Vagina (tissue), 2 donors: ENCODE results near the gene CCZ1. TPM values are rescaled to one million over a fixed set of nuclear protein-coding genes. Genes with fewer than 3 reads are reported as not detected.
"Not testable (repeated sequence)": the region's sequence is repeated elsewhere in the genome, so short reads cannot be mapped to it uniquely, and the experiment has no call there.

Source experiments
- DNase-seq, 2 donors: peaks; one replicate each; pipeline ENCODE4 v3.0.0-alpha.2; 2017; ENCODE audit errors: extremely low spot score in 2 of 2
- H3K27ac ChIP-seq: fragments of 200-600 bp; sonication (generic); one replicate; pipeline ENCODE4 v1.5.1; 2019
- H3K27me3 ChIP-seq: fragments of 200-600 bp; sonication (generic); one replicate; pipeline ENCODE4 v1.5.1; 2019
- H3K36me3 ChIP-seq, 2 donors: fragments of 200-600 bp; sonication (generic); one replicate each; pipeline ENCODE4 v1.5.1; 2017 to 2019
- H3K4me1 ChIP-seq: fragments of 200-600 bp; sonication (generic); one replicate; pipeline ENCODE4 v1.5.1; 2019
- H3K4me3 ChIP-seq, 2 donors: fragments of 200-600 bp; sonication (generic); 1 replicate in 1 of 2; 2 replicates in 1 of 2; pipeline ENCODE4 v1.5.1; 2016 to 2019
- H3K9me3 ChIP-seq: fragments of 200-600 bp; sonication (generic); one replicate; pipeline ENCODE4 v1.5.1; 2019
- POLR2A ChIP-seq, 2 donors: fragments of 450-650 bp; IDR thresholded peaks; one replicate each; pipeline ENCODE4 v1.6.1; 2017; ENCODE audit warnings: antibody characterized with exemption in 2 of 2, mild to moderate bottlenecking in 2 of 2, moderate library complexity in 2 of 2
- POLR2AphosphoS5 ChIP-seq, 2 donors: sonication (generic); formaldehyde crosslinking; IDR thresholded peaks; one replicate each; pipeline ENCODE4 v1.9.0; 2017; ENCODE audit warnings: antibody characterized with exemption in 2 of 2, mild to moderate bottlenecking in 2 of 2, low read depth in 1 of 2; ENCODE audit not compliant: insufficient read depth in 1 of 2
- intact Hi-C: fragments of 100-400 bp; cut with DNase I; formaldehyde crosslinking; loops from one replicate; pipeline ENCODE4 v1.15.1; 2023
- total RNA-seq: library from RNA; depleted of rRNA; stranded (reverse); fragments of >200 nt; gene quantifications from one replicate; pipeline ENCODE4 v1.2.3, GENCODE V29; 2016
- TF ChIP-seq, protein P1 (sequence below), 3 experiments: fragments of 450-650 bp in 2 of 3; fragments of 200-600 bp in 1 of 3; sonication (generic) in 1 of 3; IDR thresholded peaks; one replicate each; pipeline ENCODE4 v1.5.1; 2017 to 2019; ENCODE audit warnings: antibody characterized with exemption in 3 of 3, mild to moderate bottlenecking in 2 of 3, moderate library complexity in 2 of 3

CCZ1 gene
- total RNA-seq, 1 donor from 2014 or later = 39.3 TPM

GRCh38 chr7:5867060-5867459 is 31.5 kb upstream of the CCZ1 start:
- no peaks in the 10 kb centered on the region for H3K27me3 ChIP-seq
- no peaks in the 10 kb centered on the region for H3K4me1 ChIP-seq
- no peaks in the 10 kb centered on the region for H3K9me3 ChIP-seq
- no peak overlapping the region for H3K4me3 ChIP-seq
- intact Hi-C loops = no loop called here
- TF ChIP-seq POLR2A (IDR thresholded peaks at IDR 0.05) (no peak), POLR2AphosphoS5 (IDR thresholded peaks at IDR 0.05; ENCODE audit: insufficient read depth in 1 of 2, low read depth in 1 of 2) (no peak)
- TF ChIP-seq, protein P1, sequence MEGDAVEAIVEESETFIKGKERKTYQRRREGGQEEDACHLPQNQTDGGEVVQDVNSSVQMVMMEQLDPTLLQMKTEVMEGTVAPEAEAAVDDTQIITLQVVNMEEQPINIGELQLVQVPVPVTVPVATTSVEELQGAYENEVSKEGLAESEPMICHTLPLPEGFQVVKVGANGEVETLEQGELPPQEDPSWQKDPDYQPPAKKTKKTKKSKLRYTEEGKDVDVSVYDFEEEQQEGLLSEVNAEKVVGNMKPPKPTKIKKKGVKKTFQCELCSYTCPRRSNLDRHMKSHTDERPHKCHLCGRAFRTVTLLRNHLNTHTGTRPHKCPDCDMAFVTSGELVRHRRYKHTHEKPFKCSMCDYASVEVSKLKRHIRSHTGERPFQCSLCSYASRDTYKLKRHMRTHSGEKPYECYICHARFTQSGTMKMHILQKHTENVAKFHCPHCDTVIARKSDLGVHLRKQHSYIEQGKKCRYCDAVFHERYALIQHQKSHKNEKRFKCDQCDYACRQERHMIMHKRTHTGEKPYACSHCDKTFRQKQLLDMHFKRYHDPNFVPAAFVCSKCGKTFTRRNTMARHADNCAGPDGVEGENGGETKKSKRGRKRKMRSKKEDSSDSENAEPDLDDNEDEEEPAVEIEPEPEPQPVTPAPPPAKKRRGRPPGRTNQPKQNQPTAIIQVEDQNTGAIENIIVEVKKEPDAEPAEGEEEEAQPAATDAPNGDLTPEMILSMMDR (IDR thresholded peaks at IDR 0.05) = no peak
- H3K27ac ChIP-seq = no peak overlapping the region
- H3K36me3 ChIP-seq = no peaks in the 10 kb centered on the region
- no peak for DNase-seq

DNA sequence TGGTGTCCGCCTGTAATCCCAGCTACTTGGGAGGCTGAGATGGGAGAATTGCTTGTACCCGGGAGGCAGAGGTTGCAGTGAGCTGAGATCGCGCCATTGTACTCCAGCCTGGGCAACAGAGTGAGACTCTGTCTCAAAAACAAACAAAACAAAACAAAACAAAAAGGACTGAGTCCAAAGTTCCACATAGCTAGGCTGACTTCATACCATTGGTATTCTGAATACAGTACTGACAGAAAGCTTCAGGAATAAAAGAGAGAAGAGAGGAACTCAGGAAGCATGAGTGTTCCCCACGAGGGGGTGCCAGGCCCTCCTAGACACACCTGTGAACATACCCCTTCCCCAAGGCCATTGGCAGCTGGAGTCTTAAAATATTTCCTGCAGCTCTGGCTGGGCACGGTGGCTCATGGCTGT is 29.6 kb upstream of the CCZ1 start:
- H3K27ac ChIP-seq, H3K27me3 ChIP-seq, H3K36me3 ChIP-seq, H3K4me1 ChIP-seq, intact Hi-C loops, DNase-seq, H3K9me3 ChIP-seq, H3K4me3 ChIP-seq: not testable (repeated sequence)

- intact Hi-C loops = no loop called here
Observed at GRCh38 chr7:5869691-5870090, 28.8 kb upstream of the CCZ1 start.

DNA sequence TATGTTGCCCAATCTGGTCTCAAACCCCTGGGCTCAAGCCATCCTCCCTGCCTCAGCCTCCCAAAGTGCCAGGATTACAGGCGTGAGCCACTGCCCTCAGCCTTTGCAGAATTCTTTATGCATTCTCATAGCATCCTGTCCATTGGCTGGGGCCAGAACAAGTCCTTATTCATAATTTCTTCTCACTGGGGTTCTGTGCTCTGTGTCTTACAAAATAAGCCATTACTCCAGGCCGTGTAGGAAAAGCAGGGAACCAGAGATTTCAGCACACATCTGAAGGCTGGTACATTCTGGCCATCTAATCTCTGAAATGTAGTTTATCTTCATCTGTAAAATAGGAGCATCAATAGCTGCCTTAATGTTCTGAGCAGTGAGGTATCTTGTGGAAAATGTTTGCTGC is 28.2 kb upstream of the CCZ1 start:
- TF ChIP-seq, protein P1 (IDR thresholded peaks at IDR 0.05) = no peak
- TF ChIP-seq POLR2A (IDR thresholded peaks at IDR 0.05) (no peak), POLR2AphosphoS5 (IDR thresholded peaks at IDR 0.05; ENCODE audit: insufficient read depth in 1 of 2, low read depth in 1 of 2) (no peak)
- no peaks in the 10 kb centered on the region for H3K36me3 ChIP-seq
- intact Hi-C loops = no loop called here
- H3K9me3 ChIP-seq = no peaks in the 10 kb centered on the region
- DNase-seq = no peak
- no peaks in the 10 kb centered on the region for H3K4me1 ChIP-seq
- no peak overlapping the region for H3K4me3 ChIP-seq
- no peaks in the 10 kb centered on the region for H3K27me3 ChIP-seq
- H3K27ac ChIP-seq = no peak overlapping the region

More at GRCh38 chr7:5869691-5870090, 28.8 kb upstream of the CCZ1 start:
- Histone ChIP-seq H3K9me3 (no peaks in the 10 kb centered on the region), H3K4me1 (no peaks in the 10 kb centered on the region), H3K27ac (no peak overlapping the region), H3K4me3 (no peak overlapping the region), H3K27me3 (no peaks in the 10 kb centered on the region), H3K36me3 (no peaks in the 10 kb centered on the region)
- no peak for DNase-seq
- TF ChIP-seq, protein P1 (IDR thresholded peaks at IDR 0.05) = no peak
- no peak for TF ChIP-seq POLR2AphosphoS5 (IDR thresholded peaks at IDR 0.05; ENCODE audit: insufficient read depth in 1 of 2, low read depth in 1 of 2)
- no peak for TF ChIP-seq POLR2A (IDR thresholded peaks at IDR 0.05)

GRCh38 chr7:5872326-5872725 is 26.2 kb upstream of the CCZ1 start:
- Histone ChIP-seq H3K4me3 (no peak overlapping the region), H3K9me3 (no peaks in the 10 kb centered on the region), H3K36me3 (no peaks in the 10 kb centered on the region), H3K27ac (no peak overlapping the region), H3K27me3 (no peaks in the 10 kb centered on the region), H3K4me1 (no peaks in the 10 kb centered on the region)
- TF ChIP-seq, protein P1 (IDR thresholded peaks at IDR 0.05) = no peak
- no peak for TF ChIP-seq POLR2A (IDR thresholded peaks at IDR 0.05)
- no peak for TF ChIP-seq POLR2AphosphoS5 (IDR thresholded peaks at IDR 0.05; ENCODE audit: insufficient read depth in 1 of 2, low read depth in 1 of 2)
- DNase-seq = no peak
- intact Hi-C loops = no loop called here

- intact Hi-C loops = not testable (repeated sequence)
Observed at GRCh38 chr7:5879591-5879990, 18.9 kb upstream of the CCZ1 start.

GRCh38 chr7:5880106-5880505 is 18.4 kb upstream of the CCZ1 start:
- H3K9me3 ChIP-seq, H3K36me3 ChIP-seq, H3K4me1 ChIP-seq, H3K4me3 ChIP-seq, intact Hi-C loops, DNase-seq, H3K27ac ChIP-seq, H3K27me3 ChIP-seq: not testable (repeated sequence)

More at GRCh38 chr7:5879591-5879990, 18.9 kb upstream of the CCZ1 start:
- H3K27me3 ChIP-seq, H3K4me3 ChIP-seq, H3K4me1 ChIP-seq, H3K36me3 ChIP-seq, H3K27ac ChIP-seq, H3K9me3 ChIP-seq, DNase-seq: not testable (repeated sequence)

- H3K27ac ChIP-seq, intact Hi-C loops, H3K27me3 ChIP-seq, H3K4me1 ChIP-seq, H3K4me3 ChIP-seq, DNase-seq, H3K36me3 ChIP-seq, H3K9me3 ChIP-seq: not testable (repeated sequence)
Observed at GRCh38 chr7:5884431-5884830, 14.1 kb upstream of the CCZ1 start.

GRCh38 chr7:5888021-5888420 is 10.5 kb upstream of the CCZ1 start:
- H3K4me3 ChIP-seq, H3K27ac ChIP-seq, intact Hi-C loops, H3K36me3 ChIP-seq, H3K4me1 ChIP-seq, H3K9me3 ChIP-seq, DNase-seq, H3K27me3 ChIP-seq: not testable (repeated sequence)
